GM12873 (cell line): Measurements from ENCODE around the gene GPHN.

Source experiments
- CTCF ChIP-seq: IDR thresholded peaks from 2 replicates; pipeline ENCODE4 v1.5.1; 2012; ENCODE audit warnings: low read depth, mild to moderate bottlenecking, moderate library complexity, low read length, control low read depth; ENCODE audit not compliant: insufficient read depth; ENCODE audit errors: missing control alignments

The GPHN gene

DNA sequence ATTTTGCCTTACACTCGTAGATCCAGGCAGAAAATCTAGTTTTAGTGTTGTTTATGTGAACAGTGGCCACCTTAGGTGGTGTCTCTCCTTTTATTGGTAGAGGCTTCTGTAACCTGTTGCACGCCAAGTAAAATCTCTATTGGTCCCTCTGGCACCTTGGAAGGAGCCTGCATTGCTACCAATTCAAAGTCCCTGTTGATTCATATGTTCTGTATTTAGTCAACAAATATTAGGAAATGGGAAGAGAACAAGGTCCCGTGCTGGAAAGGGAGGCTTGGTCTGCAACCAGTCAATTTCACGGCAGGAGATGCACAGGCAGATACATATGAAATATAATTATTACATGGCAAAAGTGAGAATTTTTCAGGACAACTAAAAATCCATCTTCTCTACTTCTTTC lies 6.4 kb upstream of the GPHN start:
- no peak for TF ChIP-seq CTCF

GRCh38 chr14:66503532-66503931 lies 4.4 kb upstream of the GPHN start:
- no peak for TF ChIP-seq CTCF

- TF ChIP-seq CTCF = no peak
These were observed 696 bp upstream of the GPHN start for GRCh38 chr14:66507181-66507721.

DNA sequence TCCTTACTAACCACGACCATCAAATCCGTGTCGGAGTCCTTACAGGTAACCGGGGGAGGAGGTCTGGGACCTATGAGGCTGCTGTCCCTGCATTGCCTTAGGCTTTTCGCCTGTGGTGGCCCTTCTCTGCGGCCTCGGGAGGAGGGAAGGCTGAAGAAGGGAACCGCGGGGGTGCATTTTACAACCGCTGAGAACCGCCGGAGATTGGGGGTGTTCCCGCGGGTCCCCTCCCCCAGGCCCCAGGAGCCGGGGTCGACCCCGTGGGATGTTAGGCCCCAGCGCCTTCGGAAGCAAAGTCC lies 549 bp downstream of the GPHN start:
- TF ChIP-seq CTCF = no peak

DNA sequence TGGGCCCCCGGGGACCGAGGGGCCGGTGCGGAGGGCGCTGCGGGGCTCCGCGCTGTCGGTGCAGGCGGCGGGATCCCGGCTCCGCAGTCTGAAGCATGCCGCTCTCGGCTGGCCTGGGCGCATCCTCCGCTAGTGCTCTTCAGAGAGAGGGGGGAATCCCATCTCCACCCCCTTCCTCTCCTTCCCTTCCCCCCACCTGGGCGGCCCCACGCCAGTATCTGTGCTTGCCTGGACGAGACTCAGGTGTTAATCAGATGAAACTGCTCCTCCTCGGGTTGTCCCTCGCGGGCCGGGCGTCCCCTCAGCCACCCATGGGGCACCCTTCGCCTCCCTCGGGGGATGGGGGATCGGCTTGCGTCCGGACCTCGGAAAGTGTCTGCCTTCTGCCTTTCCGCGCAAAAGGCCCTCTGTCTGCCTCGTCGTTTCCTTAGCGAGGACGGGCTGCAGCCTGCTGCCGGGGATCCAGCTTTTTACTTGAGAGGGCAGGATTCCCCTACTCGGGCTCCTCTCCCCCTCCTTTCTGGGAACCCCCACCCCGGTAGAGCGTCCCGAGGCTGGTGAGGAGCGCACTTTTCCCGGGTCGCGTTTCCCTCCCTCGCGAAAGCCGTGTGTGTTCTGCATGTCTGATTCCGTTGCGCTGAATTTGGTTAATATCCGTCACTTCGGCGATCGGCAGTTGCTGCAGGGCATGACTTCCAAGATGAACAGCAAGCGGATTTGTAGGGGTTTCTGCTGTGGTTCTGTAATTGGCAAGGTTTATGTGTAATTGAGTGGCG lies 1.1 kb downstream of the GPHN start:
- TF ChIP-seq CTCF = no peak

GRCh38 chr14:66509874-66510273 lies 1.9 kb downstream of the GPHN start:
- TF ChIP-seq CTCF = no peak

- no peak for TF ChIP-seq CTCF
These were observed 3.9 kb downstream of the GPHN start for GRCh38 chr14:66511849-66512248.

GRCh38 chr14:66514213-66514612 lies 6.3 kb downstream of the GPHN start:
- no peak for TF ChIP-seq CTCF
